Measurements from ENCODE around the gene TEK. TPM values are rescaled to one million over a fixed set of nuclear protein-coding genes. Genes with fewer than 3 reads are reported as not detected.

Gene TEK
- total RNA-seq (not detected), polyA plus RNA-seq (not detected), total RNA-seq (0 to 0.26 (median 0.04) reads per million in 6 experiments)

- no peak for ATAC-seq
- Mint-ChIP-seq H3K9me3 (peaks cover 0 to 9% (median 0%) of the 10 kb centered on the region in 9 donors), H3K4me1 (no peaks in the 10 kb centered on the region), H3K36me3 (no peaks in the 10 kb centered on the region), H3K27me3 (peaks cover 1 to 19% (median 8%) of the 10 kb centered on the region in 5 donors), H3K27ac (no peak within 1 kb of the TSS), H3K4me3 (no peak within 1 kb of the TSS)
- no peak for DNase-seq
- POLR2A ChIA-PET: no interaction called here
Observed at GRCh38 chr9:27108981-27109541, at the start of gene TEK. Gene TEK (plus strand): TSS chr9:27109225. CDS start chr9:27109591, 366 bp downstream.

GRCh38 chr9:27059412-27059811 lies 49.6 kb upstream of the TEK start:
- DNase-seq: no peak
- ATAC-seq: no peak
- no peak overlapping the region for H3K4me3 Mint-ChIP-seq
- H3K36me3 Mint-ChIP-seq: peaks cover 0 to 58% (median 21%) of the 10 kb centered on the region in 3 donors
- H3K9me3 Mint-ChIP-seq: no peaks in the 10 kb centered on the region
- H3K27ac Mint-ChIP-seq: no peak overlapping the region
- POLR2A ChIA-PET: no interaction called here
- no peaks in the 10 kb centered on the region for H3K4me1 Mint-ChIP-seq
- H3K27me3 Mint-ChIP-seq: no peaks in the 10 kb centered on the region

- POLR2A ChIA-PET: no interaction called here
- no peak overlapping the region for H3K27ac Mint-ChIP-seq
- H3K9me3 Mint-ChIP-seq: no peaks in the 10 kb centered on the region
- DNase-seq (no peak), ATAC-seq (no peak)
- H3K4me1 Mint-ChIP-seq: no peaks in the 10 kb centered on the region
- H3K27me3 Mint-ChIP-seq: no peaks in the 10 kb centered on the region
- peaks cover 0 to 53% (median 21%) of the 10 kb centered on the region in 3 donors for H3K36me3 Mint-ChIP-seq
- no peak overlapping the region for H3K4me3 Mint-ChIP-seq
Observed at GRCh38 chr9:27059907-27060306, 49.1 kb upstream of the TEK start.

- ATAC-seq (no peak), DNase-seq (no peak)
- Mint-ChIP-seq H3K4me1 (no peaks in the 10 kb centered on the region), H3K4me3 (no peak overlapping the region), H3K36me3 (peaks cover 0 to 21% (median 16%) of the 10 kb centered on the region in 3 donors), H3K27me3 (no peaks in the 10 kb centered on the region), H3K9me3 (no peaks in the 10 kb centered on the region), H3K27ac (no peak overlapping the region)
- POLR2A ChIA-PET: no interaction called here
Observed at GRCh38 chr9:27065288-27065687, 43.7 kb upstream of the TEK start.

- no peaks in the 10 kb centered on the region for H3K27me3 Mint-ChIP-seq
- H3K27ac Mint-ChIP-seq: no peak overlapping the region
- DNase-seq (no peak), ATAC-seq (no peak)
- H3K36me3 Mint-ChIP-seq: peaks cover 14 to 39% (median 18%) of the 10 kb centered on the region in 3 donors
- H3K4me1 Mint-ChIP-seq: peaks cover 0 to 5% (median 0%) of the 10 kb centered on the region in 4 donors
- POLR2A ChIA-PET: no interaction called here
- H3K9me3 Mint-ChIP-seq: peaks cover 0 to 5% (median 0%) of the 10 kb centered on the region in 9 donors
- H3K4me3 Mint-ChIP-seq: no peak overlapping the region
Observed at GRCh38 chr9:27073841-27074728, 34.9 kb upstream of the TEK start.

GRCh38 chr9:27078685-27079084 lies 30.3 kb upstream of the TEK start:
- Mint-ChIP-seq H3K36me3 (peaks cover 7 to 21% (median 9%) of the 10 kb centered on the region in 3 donors), H3K4me1 (peaks cover 0 to 2% (median 0%) of the 10 kb centered on the region in 4 donors), H3K27ac (no peak overlapping the region), H3K27me3 (no peaks in the 10 kb centered on the region), H3K4me3 (no peak overlapping the region), H3K9me3 (peaks cover 0 to 2% (median 0%) of the 10 kb centered on the region in 9 donors)
- ATAC-seq (no peak), DNase-seq (no peak)
- POLR2A ChIA-PET: no interaction called here

GRCh38 chr9:27085456-27085855 lies 23.6 kb upstream of the TEK start:
- Mint-ChIP-seq H3K4me1 (no peaks in the 10 kb centered on the region), H3K9me3 (no peaks in the 10 kb centered on the region), H3K27ac (no peak overlapping the region), H3K4me3 (no peak overlapping the region), H3K27me3 (no peaks in the 10 kb centered on the region), H3K36me3 (no peaks in the 10 kb centered on the region)
- DNase-seq (no peak), ATAC-seq (no peak)
- POLR2A ChIA-PET: no interaction called here

- H3K27me3 Mint-ChIP-seq: peaks cover 0 to 4% (median 0%) of the 10 kb centered on the region in 5 donors
- H3K27ac Mint-ChIP-seq: no peak overlapping the region
- H3K36me3 Mint-ChIP-seq: peaks cover 0 to 4% (median 0%) of the 10 kb centered on the region in 3 donors
- ATAC-seq (no peak), DNase-seq (no peak)
- H3K4me3 Mint-ChIP-seq: no peak overlapping the region
- no peaks in the 10 kb centered on the region for H3K4me1 Mint-ChIP-seq
- POLR2A ChIA-PET: no interaction called here
- H3K9me3 Mint-ChIP-seq: no peaks in the 10 kb centered on the region
Observed at GRCh38 chr9:27086818-27087680, 22.0 kb upstream of the TEK start.

GRCh38 chr9:27088981-27089380 lies 20.0 kb upstream of the TEK start:
- DNase-seq (no peak), ATAC-seq (no peak)
- Mint-ChIP-seq H3K4me3 (no peak overlapping the region), H3K9me3 (peaks cover 0 to 2% (median 0%) of the 10 kb centered on the region in 9 donors), H3K27ac (no peak overlapping the region), H3K36me3 (peaks cover 0 to 4% (median 0%) of the 10 kb centered on the region in 3 donors), H3K27me3 (peaks cover 0 to 11% (median 3%) of the 10 kb centered on the region in 5 donors), H3K4me1 (peaks cover 0 to 8% (median 4%) of the 10 kb centered on the region in 4 donors)
- POLR2A ChIA-PET: no interaction called here

- Mint-ChIP-seq H3K27ac (no peak overlapping the region), H3K4me3 (no peak overlapping the region), H3K9me3 (peaks cover 0 to 4% (median 0%) of the 10 kb centered on the region in 9 donors), H3K27me3 (peaks cover 2 to 16% (median 7%) of the 10 kb centered on the region in 5 donors), H3K36me3 (peaks cover 0 to 4% (median 3%) of the 10 kb centered on the region in 3 donors), H3K4me1 (peaks cover 0 to 9% (median 4%) of the 10 kb centered on the region in 4 donors)
- POLR2A ChIA-PET: no interaction called here
- DNase-seq: no peak
- ATAC-seq: no peak
Observed at GRCh38 chr9:27089706-27090105, 19.3 kb upstream of the TEK start.

- peaks cover 2 to 20% (median 10%) of the 10 kb centered on the region in 5 donors for H3K27me3 Mint-ChIP-seq
- DNase-seq (no peak), ATAC-seq (no peak)
- POLR2A ChIA-PET: no interaction called here
- peaks cover 0 to 4% (median 0%) of the 10 kb centered on the region in 9 donors for H3K9me3 Mint-ChIP-seq
- H3K4me3 Mint-ChIP-seq: no peak overlapping the region
- H3K36me3 Mint-ChIP-seq: peaks cover 0 to 5% (median 4%) of the 10 kb centered on the region in 3 donors
- no peak overlapping the region for H3K27ac Mint-ChIP-seq
- peaks cover 0 to 9% (median 4%) of the 10 kb centered on the region in 4 donors for H3K4me1 Mint-ChIP-seq
Observed at GRCh38 chr9:27090231-27090630, 18.8 kb upstream of the TEK start.

GRCh38 chr9:27090711-27091110 lies 18.3 kb upstream of the TEK start:
- H3K9me3 Mint-ChIP-seq: peaks cover 0 to 6% (median 0%) of the 10 kb centered on the region in 9 donors
- no peak for ATAC-seq
- H3K27ac Mint-ChIP-seq: no peak overlapping the region
- no peak overlapping the region for H3K4me3 Mint-ChIP-seq
- H3K36me3 Mint-ChIP-seq: peaks cover 0 to 5% (median 4%) of the 10 kb centered on the region in 3 donors
- peaks cover 0 to 9% (median 4%) of the 10 kb centered on the region in 4 donors for H3K4me1 Mint-ChIP-seq
- POLR2A ChIA-PET: no interaction called here
- DNase-seq: no peak
- H3K27me3 Mint-ChIP-seq: peaks cover 4 to 25% (median 12%) of the 10 kb centered on the region in 5 donors
